Fibroblast of villous mesenchyme (primary cell): ENCODE measurements around the gene PACS1. TPM values are rescaled to one million over a fixed set of nuclear protein-coding genes. Genes with fewer than 3 reads are reported as not detected.
"Not testable (repeated sequence)": the region's sequence is repeated elsewhere in the genome, so short reads cannot be mapped to it uniquely, and the experiment has no call there.

ENCODE experiments used
- DNase-seq: peaks from one replicate; pipeline ENCODE4 v3.0.0-alpha.2; 2010; ENCODE audit warnings: low read depth
- H3K4me3 ChIP-seq: 2 replicates; pipeline ENCODE4 v1.5.1; 2011; ENCODE audit warnings: low read depth, mild to moderate bottlenecking, low read length
- CTCF ChIP-seq: IDR thresholded peaks from 2 replicates; pipeline ENCODE4 v1.5.1; 2012; ENCODE audit warnings: low read depth, mild to moderate bottlenecking, low read length; ENCODE audit not compliant: insufficient read depth
- total RNA-seq: library from RNA; depleted of rRNA; stranded (reverse); fragments of >200 nt; gene quantifications from 2 replicates; pipeline ENCODE4 v1.2.3, GENCODE V29; 2012

PACS1 gene
- total RNA-seq, 1 donor, result 36.7 TPM

- no peak overlapping the region for H3K4me3 ChIP-seq
- TF ChIP-seq CTCF, result no peak
- DNase-seq, result no peak
Observed at GRCh38 chr11:66084821-66085475, 14.9 kb downstream of the PACS1 start.

GRCh38 chr11:66087148-66087908, 17.3 kb downstream of the PACS1 start:
- H3K4me3 ChIP-seq, result no peak overlapping the region
- TF ChIP-seq CTCF, result no peak
- no peak for DNase-seq

DNA sequence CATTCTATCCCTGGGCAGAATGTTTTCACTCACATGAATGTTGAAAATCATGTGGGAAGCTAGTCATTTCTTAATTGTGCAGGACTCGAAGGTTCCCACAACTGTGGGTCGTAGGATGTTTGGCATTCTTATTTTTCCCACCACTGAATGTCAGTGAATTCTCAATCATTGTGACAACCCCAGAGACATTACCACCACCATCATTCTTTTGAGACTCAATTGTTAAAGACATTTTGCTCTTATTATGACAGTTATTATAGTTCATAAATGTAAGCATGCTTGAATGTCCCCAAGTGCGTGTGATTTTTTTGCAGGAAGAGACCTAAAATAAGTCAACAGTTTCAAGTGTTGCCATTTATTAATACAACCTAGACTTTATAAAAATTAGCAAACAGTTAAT, 19.0 kb downstream of the PACS1 start:
- H3K4me3 ChIP-seq, result no peak overlapping the region
- TF ChIP-seq CTCF, result no peak
- DNase-seq, result no peak

DNA sequence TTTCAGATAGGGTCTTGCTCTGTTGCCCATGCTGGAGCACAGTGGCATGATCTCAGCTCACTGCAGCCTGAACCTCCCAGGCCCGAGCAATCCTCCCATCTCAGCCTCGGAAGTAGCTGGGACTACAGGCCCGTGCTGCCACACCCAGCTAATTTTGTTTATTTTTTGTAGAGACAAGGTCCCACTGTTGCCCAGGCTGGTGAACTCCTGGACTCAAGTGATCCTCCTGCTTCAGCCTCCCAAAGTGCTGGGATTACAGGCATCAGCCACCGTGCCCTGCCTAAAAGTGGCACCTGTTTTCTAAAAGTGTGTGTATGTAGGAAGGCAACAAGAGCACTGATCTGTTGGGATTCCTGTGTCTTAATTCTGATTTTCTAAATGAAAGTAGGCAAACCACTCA, 20.2 kb downstream of the PACS1 start:
- no peak for TF ChIP-seq CTCF
- no peak overlapping the region for H3K4me3 ChIP-seq
- DNase-seq, result no peak

- H3K4me3 ChIP-seq, DNase-seq: not testable (repeated sequence)
Observed at GRCh38 chr11:66092125-66092524, 22.1 kb downstream of the PACS1 start.

DNA sequence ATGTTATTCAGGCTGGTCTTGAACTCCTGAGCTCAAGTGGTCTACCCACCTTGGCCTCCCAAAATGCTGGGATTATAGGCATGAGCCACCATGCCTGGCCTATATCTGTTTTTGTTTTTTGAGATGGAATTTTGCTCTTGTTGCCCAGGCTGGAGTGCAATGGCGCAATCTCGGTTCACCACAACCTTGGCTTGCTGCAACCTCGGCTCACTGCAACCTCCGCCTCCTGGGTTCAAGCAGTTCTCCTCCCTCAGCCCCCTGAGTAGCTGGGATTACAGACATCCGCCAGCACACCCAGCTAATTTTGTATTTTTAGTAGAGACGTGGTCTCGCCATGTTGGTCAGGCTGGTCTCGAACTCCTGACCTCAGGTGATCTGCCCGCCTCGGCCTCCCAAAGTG, 29.7 kb downstream of the PACS1 start:
- not testable (repeated sequence) for DNase-seq, H3K4me3 ChIP-seq

GRCh38 chr11:66100272-66101065, 30.4 kb downstream of the PACS1 start:
- no peak for TF ChIP-seq CTCF
- no peak overlapping the region for H3K4me3 ChIP-seq
- no peak for DNase-seq
